ENCODE measurements around the gene HOXC11. TPM values are rescaled to one million over a fixed set of nuclear protein-coding genes. Genes with fewer than 3 reads are reported as not detected.

HOXC11 gene
- total RNA-seq = not detected

GRCh38 chr12:53972722-53973235 lies at the start of gene HOXC11:
Gene HOXC11, plus strand, starts transcription at chr12:53973126. Its CDS starts 116 bp downstream, at chr12:53973242.
- H3K9me3 ChIP-seq = no peaks in the 10 kb centered on the region
- H3K27ac ChIP-seq = no peak within 1 kb of the TSS
- 9% methylated on average over 21 of the region's 21 CpGs for WGBS
- no peaks in the 10 kb centered on the region for H3K36me3 ChIP-seq
- no peak for DNase-seq (ENCODE audit: low spot score)
- intact Hi-C loops (cut with DNase I) = no loop called here
- no peak for TF ChIP-seq POLR2AphosphoS5 (IDR thresholded peaks at IDR 0.05)
- TF ChIP-seq CTCF (IDR thresholded peaks at IDR 0.05) = no peak
- TF ChIP-seq POLR2A (IDR thresholded peaks at IDR 0.05) = no peak
- no peaks in the 10 kb centered on the region for H3K4me1 ChIP-seq (replicated peaks)
- H3K4me3 ChIP-seq = no peak within 1 kb of the TSS
- peaks cover 64% of the 10 kb centered on the region for H3K27me3 ChIP-seq (replicated peaks; ENCODE audit: insufficient read depth)

DNA sequence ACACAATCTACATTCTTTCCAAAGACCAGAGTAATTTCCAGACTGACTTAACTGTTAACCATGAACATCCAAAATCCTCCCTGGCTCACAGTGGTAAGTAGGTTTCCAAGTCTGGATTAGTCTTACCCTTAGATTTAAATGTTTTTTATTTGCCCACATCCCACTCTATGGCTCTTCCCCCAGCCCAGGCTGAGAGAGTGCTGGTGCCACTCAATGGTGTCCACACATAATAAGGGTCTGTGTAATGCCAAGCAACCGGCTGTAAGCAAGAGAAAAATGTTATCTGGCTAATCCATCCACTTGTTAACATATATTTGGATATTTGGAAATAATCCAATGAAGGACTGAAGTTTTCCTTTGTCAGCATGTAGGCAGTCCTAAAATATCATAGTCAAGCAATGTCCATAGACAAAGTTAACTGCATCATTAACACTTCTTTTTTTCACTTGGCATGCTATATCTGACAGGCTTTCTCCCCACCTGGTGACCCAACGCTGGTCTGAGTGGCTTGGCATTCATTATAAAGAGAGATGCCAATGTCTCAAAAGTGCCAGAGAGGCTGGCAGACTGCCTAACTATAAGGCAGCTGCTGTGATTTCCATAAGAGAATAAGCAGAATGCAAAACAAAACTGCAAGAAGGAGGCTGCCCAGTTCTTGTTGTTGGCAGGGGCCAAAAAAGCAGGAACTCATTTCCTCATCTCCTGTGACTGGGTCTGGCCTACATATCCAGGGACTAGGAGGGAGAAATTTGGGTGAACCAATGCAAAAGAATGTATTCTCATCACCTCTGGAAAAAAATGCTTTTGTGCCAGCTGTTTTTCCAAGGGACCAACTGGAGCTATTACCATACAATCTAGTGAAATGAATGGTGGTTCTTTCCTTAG lies 48.2 kb upstream of the HOXC11 start:
- no peaks in the 10 kb centered on the region for H3K4me1 ChIP-seq (replicated peaks)
- no peaks in the 10 kb centered on the region for H3K9me3 ChIP-seq
- no peaks in the 10 kb centered on the region for H3K36me3 ChIP-seq
- H3K4me3 ChIP-seq = no peak overlapping the region
- peaks cover 41% of the 10 kb centered on the region for H3K27me3 ChIP-seq (replicated peaks; ENCODE audit: insufficient read depth)
- intact Hi-C loops (cut with DNase I) = no loop called here
- H3K27ac ChIP-seq = no peak overlapping the region
- no peak for DNase-seq (ENCODE audit: low spot score)
- WGBS = 19% methylated on average over 2 of the region's 2 CpGs
- TF ChIP-seq POLR2A (IDR thresholded peaks at IDR 0.05) (no peak), CTCF (IDR thresholded peaks at IDR 0.05) (no peak), POLR2AphosphoS5 (IDR thresholded peaks at IDR 0.05) (no peak)

- no peaks in the 10 kb centered on the region for H3K9me3 ChIP-seq
- no peak for TF ChIP-seq CTCF (IDR thresholded peaks at IDR 0.05)
- TF ChIP-seq POLR2AphosphoS5 (IDR thresholded peaks at IDR 0.05) = no peak
- no peak for TF ChIP-seq POLR2A (IDR thresholded peaks at IDR 0.05)
- no peak overlapping the region for H3K27ac ChIP-seq
- no peaks in the 10 kb centered on the region for H3K4me1 ChIP-seq (replicated peaks)
- intact Hi-C loops (cut with DNase I) = no loop called here
- peaks cover 48% of the 10 kb centered on the region for H3K27me3 ChIP-seq (replicated peaks; ENCODE audit: insufficient read depth)
- no peak for DNase-seq (ENCODE audit: low spot score)
- no peak overlapping the region for H3K4me3 ChIP-seq
- no peaks in the 10 kb centered on the region for H3K36me3 ChIP-seq
- 4% methylated on average over 43 of the region's 45 CpGs for WGBS
Measured at GRCh38 chr12:53927220-53928029, 45.5 kb upstream of the HOXC11 start.

- Histone ChIP-seq H3K27ac (no peak overlapping the region), H3K36me3 (no peaks in the 10 kb centered on the region), H3K9me3 (no peaks in the 10 kb centered on the region), H3K27me3 (replicated peaks; ENCODE audit: insufficient read depth) (peaks cover 43% of the 10 kb centered on the region), H3K4me1 (replicated peaks) (no peaks in the 10 kb centered on the region), H3K4me3 (no peak overlapping the region)
- WGBS = 6% methylated on average over 31 of the region's 31 CpGs
- no peak for TF ChIP-seq CTCF (IDR thresholded peaks at IDR 0.05)
- TF ChIP-seq POLR2A (IDR thresholded peaks at IDR 0.05) = no peak
- no peak for TF ChIP-seq POLR2AphosphoS5 (IDR thresholded peaks at IDR 0.05)
- intact Hi-C loops (cut with DNase I) = no loop called here
- DNase-seq (ENCODE audit: low spot score) = no peak
Measured at GRCh38 chr12:53928054-53928835, 44.7 kb upstream of the HOXC11 start.

All from prostate gland (tissue), 2 donors.